K562 (cell line): ENCODE measurements around the gene PFKL. TPM values are rescaled to one million over a fixed set of nuclear protein-coding genes. Genes with fewer than 3 reads are reported as not detected.

Experiments
- ASH1L ChIP-seq: fragments of 450-650 bp; IDR thresholded peaks from 2 replicates; pipeline ENCODE4 v1.6.1; 2018; ENCODE audit warnings: borderline replicate concordance, mild to moderate bottlenecking, low read depth; ENCODE audit not compliant: partially characterized antibody
- DNMT1 ChIP-seq: fragments of 450-650 bp; IDR thresholded peaks from 2 replicates; pipeline ENCODE4 v1.6.1; 2016; ENCODE audit warnings: antibody characterized with exemption, mild to moderate bottlenecking
- ERF ChIP-seq: fragments of 450-650 bp; formaldehyde crosslinking; IDR thresholded peaks from 2 replicates; pipeline ENCODE4 v1.4.0; 2020; ENCODE audit warnings: mild to moderate bottlenecking, mixed read lengths
- FUS ChIP-seq: fragments of 200-400 bp; formaldehyde crosslinking; optimal IDR thresholded peaks from 2 replicates; pipeline ENCODE3; 2017; ENCODE audit warnings: low read depth, low read length
- HMBOX1 ChIP-seq: sonication (generic); IDR thresholded peaks from 2 replicates; pipeline ENCODE4 v1.6.1; 2016
- HMG20B ChIP-seq: fragments of 250-450 bp; sonication (Bioruptor Pico); IDR thresholded peaks from 2 replicates; pipeline ENCODE4 v1.5.0; 2021; ENCODE audit warnings: mild to moderate bottlenecking
- HNRNPH1 ChIP-seq: fragments of 200-400 bp; formaldehyde crosslinking; optimal IDR thresholded peaks from 2 replicates; pipeline ENCODE3; 2017; ENCODE audit warnings: low read depth, mild to moderate bottlenecking, low read length, moderate library complexity
- HSF4 ChIP-seq: fragments of 250-450 bp; sonication (Bioruptor Pico); IDR thresholded peaks from 2 replicates; pipeline ENCODE4 v2.1.2; 2022; ENCODE audit warnings: mild to moderate bottlenecking, moderate library complexity, borderline replicate concordance
- ILK ChIP-seq: fragments of 450-650 bp; IDR thresholded peaks from 2 replicates; pipeline ENCODE4 v1.6.1; 2016; ENCODE audit warnings: missing genetic modification characterization, low read depth, mild to moderate bottlenecking, missing compliant biosample characterization, moderate library complexity, borderline replicate concordance
- KDM2B ChIP-seq: fragments of 250-450 bp; sonication (Bioruptor Pico); IDR thresholded peaks from 2 replicates; pipeline ENCODE4 v1.8.0; 2021; ENCODE audit warnings: mild to moderate bottlenecking, moderate library complexity
- MYNN ChIP-seq, 2 experiments: sonication (generic); formaldehyde crosslinking in 1 of 2; IDR thresholded peaks; 2 replicates each; pipeline versions ENCODE4 v1.5.0 to v1.6.1; 2016 to 2020; ENCODE audit warnings: antibody characterized with exemption in 1 of 2, missing genetic modification reagents in 1 of 2
- PTBP1 ChIP-seq: fragments of 200-400 bp; formaldehyde crosslinking; IDR thresholded peaks from 2 replicates; pipeline ENCODE4 v1.6.1; 2017; ENCODE audit warnings: low read depth, low read length
- RAD51 ChIP-seq: fragments of 450-650 bp; IDR thresholded peaks from 2 replicates; pipeline ENCODE4 v1.7.1; 2016; ENCODE audit warnings: low read depth, mild to moderate bottlenecking, borderline replicate concordance
- RBM14 ChIP-seq: fragments of 200-400 bp; formaldehyde crosslinking; IDR thresholded peaks from 2 replicates; pipeline ENCODE4 v1.6.1; 2018; ENCODE audit warnings: low read depth, mild to moderate bottlenecking, low read length, moderate library complexity, borderline replicate concordance; ENCODE audit not compliant: insufficient read depth
- SP2 ChIP-seq: IDR thresholded peaks from 2 replicates; pipeline ENCODE4 v1.6.1; 2011; ENCODE audit warnings: mild to moderate bottlenecking, low read depth, low read length, moderate library complexity; ENCODE audit not compliant: poor library complexity, severe bottlenecking; ENCODE audit errors: extremely low read depth
- SREBF2 ChIP-seq: sonication (generic); formaldehyde crosslinking; IDR thresholded peaks from 2 replicates; pipeline ENCODE4 v1.4.0; 2020; ENCODE audit warnings: mild to moderate bottlenecking, missing genetic modification reagents
- TCF7 ChIP-seq: sonication (generic); IDR thresholded peaks from 2 replicates; pipeline ENCODE4 v1.6.1; 2016; ENCODE audit warnings: antibody characterized with exemption, borderline replicate concordance
- TRIM24 ChIP-seq, 2 experiments: fragments of 450-650 bp; IDR thresholded peaks; 2 replicates each; pipeline ENCODE4 v1.6.1; 2016
- ZNF232 ChIP-seq: sonication (generic); formaldehyde crosslinking; IDR thresholded peaks from 2 replicates; pipeline ENCODE4 v1.8.0; 2022; ENCODE audit warnings: mild to moderate bottlenecking, missing genetic modification reagents
- ZNF311 ChIP-seq: fragments of 250-450 bp; sonication (Bioruptor Pico); IDR thresholded peaks from 2 replicates; pipeline ENCODE4 v1.4.0; 2020; ENCODE audit warnings: mild to moderate bottlenecking, moderate library complexity
- ZNF584 ChIP-seq: fragments of 200-800 bp; sonication (Bioruptor generic); IDR thresholded peaks from 2 replicates; pipeline ENCODE4 v1.6.1; 2016; ENCODE audit warnings: low read depth, mild to moderate bottlenecking, missing genetic modification characterization, missing compliant biosample characterization
- ZNF766 ChIP-seq: fragments of 200-800 bp; sonication (Bioruptor generic); conservative IDR thresholded peaks from 2 replicates; pipeline ENCODE4 v1.6.1; 2016; ENCODE audit warnings: missing genetic modification characterization, missing compliant biosample characterization
- ZNF780A ChIP-seq: fragments of 250-450 bp; sonication (Bioruptor Pico); IDR thresholded peaks from 2 replicates; pipeline ENCODE4 v1.5.0; 2021; ENCODE audit warnings: mild to moderate bottlenecking
- polyA plus RNA-seq, 8 experiments: library from polyadenylated mRNA; depleted of rRNA in 4 of 8; stranded (reverse) in 5 of 8; unstranded in 3 of 8; fragments of >200 nt; fragmentation: Nextera tagmentation in 2 of 8; fragmentation: Illumina TruSeq in 1 of 8; extraction: Ambion mirVana in 2 of 8; extraction: Trizol in 1 of 8; gene quantifications; 2 replicates each; pipeline versions ENCODE4 v1.2.1 to v1.2.3, GENCODE V29; 2011 to 2014; ENCODE audit warnings: inconsistent platforms in 1 of 8, missing spikeins in 1 of 8
- total RNA-seq, 7 experiments: library from RNA; depleted of rRNA in 6 of 7; stranded (reverse); fragments of >200 nt in 6 of 7; fragmentation: Illumina TruSeq in 2 of 7; extraction: Trizol in 2 of 7; gene quantifications; 2 replicates each; pipeline versions ENCODE4 v1.2.1 to v1.2.3, GENCODE V29; 2011 to 2021; ENCODE audit warnings: low replicate concordance in 1 of 7
- TF ChIP-seq, protein P1 (sequence below): fragments of 450-650 bp; IDR thresholded peaks from 2 replicates; pipeline ENCODE4 v1.6.1; 2017; ENCODE audit warnings: antibody characterized with exemption, mild to moderate bottlenecking

PFKL gene
- total and polyA plus RNA-seq, 9 of the 15 experiments (the other 6 are each of a cell fraction or from before 2014, with no cell fraction given) = 1.1 to 124 (median 45.6) TPM

- TF ChIP-seq, protein P1, sequence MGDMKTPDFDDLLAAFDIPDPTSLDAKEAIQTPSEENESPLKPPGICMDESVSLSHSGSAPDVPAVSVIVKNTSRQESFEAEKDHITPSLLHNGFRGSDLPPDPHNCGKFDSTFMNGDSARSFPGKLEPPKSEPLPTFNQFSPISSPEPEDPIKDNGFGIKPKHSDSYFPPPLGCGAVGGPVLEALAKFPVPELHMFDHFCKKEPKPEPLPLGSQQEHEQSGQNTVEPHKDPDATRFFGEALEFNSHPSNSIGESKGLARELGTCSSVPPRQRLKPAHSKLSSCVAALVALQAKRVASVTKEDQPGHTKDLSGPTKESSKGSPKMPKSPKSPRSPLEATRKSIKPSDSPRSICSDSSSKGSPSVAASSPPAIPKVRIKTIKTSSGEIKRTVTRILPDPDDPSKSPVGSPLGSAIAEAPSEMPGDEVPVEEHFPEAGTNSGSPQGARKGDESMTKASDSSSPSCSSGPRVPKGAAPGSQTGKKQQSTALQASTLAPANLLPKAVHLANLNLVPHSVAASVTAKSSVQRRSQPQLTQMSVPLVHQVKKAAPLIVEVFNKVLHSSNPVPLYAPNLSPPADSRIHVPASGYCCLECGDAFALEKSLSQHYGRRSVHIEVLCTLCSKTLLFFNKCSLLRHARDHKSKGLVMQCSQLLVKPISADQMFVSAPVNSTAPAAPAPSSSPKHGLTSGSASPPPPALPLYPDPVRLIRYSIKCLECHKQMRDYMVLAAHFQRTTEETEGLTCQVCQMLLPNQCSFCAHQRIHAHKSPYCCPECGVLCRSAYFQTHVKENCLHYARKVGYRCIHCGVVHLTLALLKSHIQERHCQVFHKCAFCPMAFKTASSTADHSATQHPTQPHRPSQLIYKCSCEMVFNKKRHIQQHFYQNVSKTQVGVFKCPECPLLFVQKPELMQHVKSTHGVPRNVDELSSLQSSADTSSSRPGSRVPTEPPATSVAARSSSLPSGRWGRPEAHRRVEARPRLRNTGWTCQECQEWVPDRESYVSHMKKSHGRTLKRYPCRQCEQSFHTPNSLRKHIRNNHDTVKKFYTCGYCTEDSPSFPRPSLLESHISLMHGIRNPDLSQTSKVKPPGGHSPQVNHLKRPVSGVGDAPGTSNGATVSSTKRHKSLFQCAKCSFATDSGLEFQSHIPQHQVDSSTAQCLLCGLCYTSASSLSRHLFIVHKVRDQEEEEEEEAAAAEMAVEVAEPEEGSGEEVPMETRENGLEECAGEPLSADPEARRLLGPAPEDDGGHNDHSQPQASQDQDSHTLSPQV = no peak
- no peak for TF ChIP-seq FUS
- no peak for TF ChIP-seq HMBOX1
- no peak for TF ChIP-seq TRIM24 (IDR thresholded peaks at IDR 0.05)
- TF ChIP-seq ZNF780A (CRISPR knock-in tag) = no peak
- no peak for TF ChIP-seq HNRNPH1
- no peak for TF ChIP-seq SREBF2 (CRISPR knock-in tag)
- no peak for TF ChIP-seq MYNN (IDR thresholded peaks at IDR 0.05)
- TF ChIP-seq MYNN (CRISPR knock-in tag; IDR thresholded peaks at IDR 0.05) = no peak
- no peak for TF ChIP-seq HSF4 (CRISPR knock-in tag)
- TF ChIP-seq RBM14 = no peak
- no peak for TF ChIP-seq TCF7
- TF ChIP-seq RAD51 = no peak; the same call in 1 of the 2 replicates
- no peak for TF ChIP-seq ILK
- no peak for TF ChIP-seq ERF (CRISPR knock-in tag)
- TF ChIP-seq ZNF584 = no peak
- TF ChIP-seq ZNF311 = no peak
- no peak for TF ChIP-seq DNMT1
- TF ChIP-seq ASH1L = no peak
- TF ChIP-seq ZNF232 (CRISPR knock-in tag) = no peak
- no peak for TF ChIP-seq ZNF766 (CRISPR knock-in tag)
- TF ChIP-seq SP2 = no peak
- no peak for TF ChIP-seq HMG20B (CRISPR knock-in tag)
- no peak for TF ChIP-seq PTBP1
- TF ChIP-seq KDM2B (CRISPR knock-in tag) = no peak
These were observed 38.4 kb downstream of the PFKL start (continued) for GRCh38 chr21:44337941-44338895.
